ENCODE data around the gene PON2. TPM values are rescaled to one million over a fixed set of nuclear protein-coding genes. Genes with fewer than 3 reads are reported as not detected.

Gene PON2
- total and polyA plus RNA-seq, 2 of the 13 experiments (the other 11 are each of a cell fraction or from before 2014, with no cell fraction given): 202 to 217 TPM

DNA sequence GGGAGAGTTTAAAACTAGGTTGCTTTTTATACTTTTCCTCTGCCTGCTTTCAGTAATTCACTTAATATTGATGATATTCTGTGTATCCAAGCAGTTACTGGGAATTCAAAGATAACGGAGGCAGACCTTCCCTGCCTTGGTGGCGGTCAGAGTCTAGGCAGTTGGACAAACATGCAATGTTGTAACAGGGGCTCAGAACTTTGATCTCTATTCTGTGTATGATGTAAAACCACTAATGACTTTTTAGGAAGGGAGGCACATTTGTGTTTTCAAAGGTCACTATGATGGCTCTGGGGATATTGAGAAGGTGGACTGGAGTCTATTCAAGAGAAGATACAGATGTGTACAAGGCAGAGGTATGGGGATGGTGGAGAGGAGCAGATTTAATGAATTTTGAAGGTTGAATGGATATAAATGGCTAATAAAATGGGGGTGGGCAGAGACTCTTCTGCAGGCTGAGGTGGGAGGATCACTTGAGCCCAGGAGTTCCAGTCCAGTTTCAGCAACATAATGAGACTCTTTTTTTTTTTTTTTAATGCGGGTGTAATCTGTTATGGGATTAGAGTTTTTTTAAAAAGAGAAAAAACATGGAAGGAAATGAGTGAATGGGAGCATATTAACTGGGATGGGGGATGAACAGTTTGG lies 5.7 kb upstream of the PON2 start (continued):
- TF ChIP-seq YEATS2 (CRISPR knock-in tag; IDR thresholded peaks at IDR 0.05; ENCODE audit: borderline replicate concordance) (peak; percentile 43; the same call in 1 of the 2 replicates), SNAPC2 (CRISPR knock-in tag; IDR thresholded peaks at IDR 0.05) (no peak; the same call in 1 of the 2 replicates), ZNF570 (CRISPR knock-in tag; IDR thresholded peaks at IDR 0.05; ENCODE audit: borderline replicate concordance) (no peak), SOX13 (IDR thresholded peaks at IDR 0.05) (peak; percentile 48; the same call in 1 of the 2 replicates), SOX13 (CRISPR knock-in tag; conservative IDR thresholded peaks at IDR 0.05 in 1 of 2, IDR thresholded peaks at IDR 0.05 in 1 of 2) (peak in 1 of 2 experiments; percentile 94; a peak in 2 of 4 replicates), TRIM24 (CRISPR knock-in tag; IDR thresholded peaks at IDR 0.05) (peak; percentile 49; the same call in 1 of the 2 replicates), MED13 (CRISPR knock-in tag; IDR thresholded peaks at IDR 0.05) (no peak; the same call in 1 of the 2 replicates)
- TF ChIP-seq, protein P1, sequence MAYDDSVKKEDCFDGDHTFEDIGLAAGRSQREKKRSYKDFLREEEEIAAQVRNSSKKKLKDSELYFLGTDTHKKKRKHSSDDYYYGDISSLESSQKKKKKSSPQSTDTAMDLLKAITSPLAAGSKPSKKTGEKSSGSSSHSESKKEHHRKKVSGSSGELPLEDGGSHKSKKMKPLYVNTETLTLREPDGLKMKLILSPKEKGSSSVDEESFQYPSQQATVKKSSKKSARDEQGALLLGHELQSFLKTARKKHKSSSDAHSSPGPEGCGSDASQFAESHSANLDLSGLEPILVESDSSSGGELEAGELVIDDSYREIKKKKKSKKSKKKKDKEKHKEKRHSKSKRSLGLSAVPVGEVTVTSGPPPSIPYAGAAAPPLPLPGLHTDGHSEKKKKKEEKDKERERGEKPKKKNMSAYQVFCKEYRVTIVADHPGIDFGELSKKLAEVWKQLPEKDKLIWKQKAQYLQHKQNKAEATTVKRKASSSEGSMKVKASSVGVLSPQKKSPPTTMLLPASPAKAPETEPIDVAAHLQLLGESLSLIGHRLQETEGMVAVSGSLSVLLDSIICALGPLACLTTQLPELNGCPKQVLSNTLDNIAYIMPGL (CRISPR knock-in tag; IDR thresholded peaks at IDR 0.05; ENCODE audit: borderline replicate concordance in 1 of 2, low read depth in 1 of 2): no peak
- TF ChIP-seq, protein P2, sequence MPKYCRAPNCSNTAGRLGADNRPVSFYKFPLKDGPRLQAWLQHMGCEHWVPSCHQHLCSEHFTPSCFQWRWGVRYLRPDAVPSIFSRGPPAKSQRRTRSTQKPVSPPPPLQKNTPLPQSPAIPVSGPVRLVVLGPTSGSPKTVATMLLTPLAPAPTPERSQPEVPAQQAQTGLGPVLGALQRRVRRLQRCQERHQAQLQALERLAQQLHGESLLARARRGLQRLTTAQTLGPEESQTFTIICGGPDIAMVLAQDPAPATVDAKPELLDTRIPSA (CRISPR knock-in tag; IDR thresholded peaks at IDR 0.05; ENCODE audit: borderline replicate concordance): no peak
- TF ChIP-seq, protein P3, sequence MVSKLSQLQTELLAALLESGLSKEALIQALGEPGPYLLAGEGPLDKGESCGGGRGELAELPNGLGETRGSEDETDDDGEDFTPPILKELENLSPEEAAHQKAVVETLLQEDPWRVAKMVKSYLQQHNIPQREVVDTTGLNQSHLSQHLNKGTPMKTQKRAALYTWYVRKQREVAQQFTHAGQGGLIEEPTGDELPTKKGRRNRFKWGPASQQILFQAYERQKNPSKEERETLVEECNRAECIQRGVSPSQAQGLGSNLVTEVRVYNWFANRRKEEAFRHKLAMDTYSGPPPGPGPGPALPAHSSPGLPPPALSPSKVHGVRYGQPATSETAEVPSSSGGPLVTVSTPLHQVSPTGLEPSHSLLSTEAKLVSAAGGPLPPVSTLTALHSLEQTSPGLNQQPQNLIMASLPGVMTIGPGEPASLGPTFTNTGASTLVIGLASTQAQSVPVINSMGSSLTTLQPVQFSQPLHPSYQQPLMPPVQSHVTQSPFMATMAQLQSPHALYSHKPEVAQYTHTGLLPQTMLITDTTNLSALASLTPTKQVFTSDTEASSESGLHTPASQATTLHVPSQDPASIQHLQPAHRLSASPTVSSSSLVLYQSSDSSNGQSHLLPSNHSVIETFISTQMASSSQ (IDR thresholded peaks at IDR 0.05; ENCODE audit: low read depth): peak; percentile 93
- TF ChIP-seq, protein P3 (CRISPR knock-in tag; IDR thresholded peaks at IDR 0.05; ENCODE audit: borderline replicate concordance): peak; percentile 90
- TF ChIP-seq, protein P4, sequence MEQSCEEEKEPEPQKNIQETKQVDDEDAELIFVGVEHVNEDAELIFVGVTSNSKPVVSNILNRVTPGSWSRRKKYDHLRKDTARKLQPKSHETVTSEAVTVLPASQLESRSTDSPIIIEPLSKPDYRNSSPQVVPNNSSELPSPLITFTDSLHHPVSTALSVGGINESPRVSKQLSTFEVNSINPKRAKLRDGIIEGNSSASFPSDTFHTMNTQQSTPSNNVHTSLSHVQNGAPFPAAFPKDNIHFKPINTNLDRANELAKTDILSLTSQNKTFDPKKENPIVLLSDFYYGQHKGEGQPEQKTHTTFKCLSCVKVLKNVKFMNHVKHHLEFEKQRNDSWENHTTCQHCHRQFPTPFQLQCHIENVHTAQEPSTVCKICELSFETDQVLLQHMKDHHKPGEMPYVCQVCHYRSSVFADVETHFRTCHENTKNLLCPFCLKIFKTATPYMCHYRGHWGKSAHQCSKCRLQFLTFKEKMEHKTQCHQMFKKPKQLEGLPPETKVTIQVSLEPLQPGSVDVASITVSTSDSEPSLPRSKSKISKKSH (CRISPR knock-in tag; IDR thresholded peaks at IDR 0.05; ENCODE audit: borderline replicate concordance): no peak
- TF ChIP-seq, protein P5, sequence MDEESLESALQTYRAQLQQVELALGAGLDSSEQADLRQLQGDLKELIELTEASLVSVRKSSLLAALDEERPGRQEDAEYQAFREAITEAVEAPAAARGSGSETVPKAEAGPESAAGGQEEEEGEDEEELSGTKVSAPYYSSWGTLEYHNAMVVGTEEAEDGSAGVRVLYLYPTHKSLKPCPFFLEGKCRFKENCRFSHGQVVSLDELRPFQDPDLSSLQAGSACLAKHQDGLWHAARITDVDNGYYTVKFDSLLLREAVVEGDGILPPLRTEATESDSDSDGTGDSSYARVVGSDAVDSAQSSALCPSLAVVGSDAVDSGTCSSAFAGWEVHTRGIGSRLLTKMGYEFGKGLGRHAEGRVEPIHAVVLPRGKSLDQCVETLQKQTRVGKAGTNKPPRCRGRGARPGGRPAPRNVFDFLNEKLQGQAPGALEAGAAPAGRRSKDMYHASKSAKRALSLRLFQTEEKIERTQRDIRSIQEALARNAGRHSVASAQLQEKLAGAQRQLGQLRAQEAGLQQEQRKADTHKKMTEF (CRISPR knock-in tag; IDR thresholded peaks at IDR 0.05): peak; percentile 79

Data from HepG2 (cell line).